ENCODE measurements around the gene TK2. TPM values are rescaled to one million over a fixed set of nuclear protein-coding genes. Genes with fewer than 3 reads are reported as not detected.
A peak's percentile ranks its signal among the peaks of the same experiment; 100 is the strongest.

Gene TK2
- total RNA-seq, 6 experiments from 2014 or later, result 29.1 to 43.8 (median 32.6) TPM

DNA sequence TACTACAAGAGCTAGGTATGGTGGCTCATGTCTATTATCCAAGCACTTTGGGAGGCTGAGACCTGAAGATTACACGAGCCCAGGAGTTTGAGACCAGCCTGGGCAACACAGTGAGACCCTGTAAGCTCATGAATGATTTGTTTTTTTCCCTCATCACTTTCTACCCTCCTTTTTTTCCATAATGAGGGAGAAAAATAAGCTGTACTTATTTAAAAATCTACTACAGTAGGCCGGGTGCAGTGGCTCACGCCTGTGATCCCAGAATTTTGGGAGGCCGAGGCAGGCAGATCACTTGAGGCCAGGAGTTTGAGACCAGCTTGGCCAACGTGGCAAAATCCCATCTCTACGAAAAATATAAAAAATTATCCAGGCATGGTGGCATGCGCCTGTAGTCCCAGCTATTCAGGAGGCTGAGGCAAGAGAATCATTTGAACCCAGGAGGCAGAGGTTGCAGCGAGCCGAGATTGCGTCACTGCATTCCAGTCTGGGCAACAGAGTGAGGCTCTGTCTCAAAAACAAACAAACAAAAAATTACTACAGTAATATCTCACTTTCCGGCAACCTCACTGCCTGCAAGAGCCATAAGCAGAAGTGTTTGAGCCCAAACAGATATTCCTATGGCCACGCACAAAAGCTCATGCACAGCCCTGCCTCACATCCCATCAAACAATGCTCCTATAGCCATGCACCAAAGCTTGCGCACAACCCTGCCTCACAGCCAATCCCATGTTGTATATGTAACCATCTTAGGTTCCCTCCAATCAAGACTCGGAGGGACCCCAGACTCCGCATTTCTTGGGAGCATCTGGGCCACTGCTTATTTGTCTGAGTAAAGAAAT is 37.4 kb downstream of the TK2 start:
- H3K27me3 Mint-ChIP-seq (ENCODE audit: insufficient read depth), result no peaks in the 10 kb centered on the region; the same call in 1 of the 2 replicates
- H3K27ac Mint-ChIP-seq, result peak overlapping the region; percentile 79
- peaks cover 17% of the 10 kb centered on the region for H3K36me3 Mint-ChIP-seq (ENCODE audit: low read depth)
- H3K4me3 Mint-ChIP-seq, result peak overlapping the region; percentile 71; the same call in 1 of the 2 replicates
- no peaks in the 10 kb centered on the region for H3K9me3 Mint-ChIP-seq
- H3K4me1 Mint-ChIP-seq (ENCODE audit: low read depth), result peaks cover 69% of the 10 kb centered on the region
- TF ChIP-seq, protein P1, sequence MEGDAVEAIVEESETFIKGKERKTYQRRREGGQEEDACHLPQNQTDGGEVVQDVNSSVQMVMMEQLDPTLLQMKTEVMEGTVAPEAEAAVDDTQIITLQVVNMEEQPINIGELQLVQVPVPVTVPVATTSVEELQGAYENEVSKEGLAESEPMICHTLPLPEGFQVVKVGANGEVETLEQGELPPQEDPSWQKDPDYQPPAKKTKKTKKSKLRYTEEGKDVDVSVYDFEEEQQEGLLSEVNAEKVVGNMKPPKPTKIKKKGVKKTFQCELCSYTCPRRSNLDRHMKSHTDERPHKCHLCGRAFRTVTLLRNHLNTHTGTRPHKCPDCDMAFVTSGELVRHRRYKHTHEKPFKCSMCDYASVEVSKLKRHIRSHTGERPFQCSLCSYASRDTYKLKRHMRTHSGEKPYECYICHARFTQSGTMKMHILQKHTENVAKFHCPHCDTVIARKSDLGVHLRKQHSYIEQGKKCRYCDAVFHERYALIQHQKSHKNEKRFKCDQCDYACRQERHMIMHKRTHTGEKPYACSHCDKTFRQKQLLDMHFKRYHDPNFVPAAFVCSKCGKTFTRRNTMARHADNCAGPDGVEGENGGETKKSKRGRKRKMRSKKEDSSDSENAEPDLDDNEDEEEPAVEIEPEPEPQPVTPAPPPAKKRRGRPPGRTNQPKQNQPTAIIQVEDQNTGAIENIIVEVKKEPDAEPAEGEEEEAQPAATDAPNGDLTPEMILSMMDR (IDR thresholded peaks at IDR 0.05), result no peak
- peak; percentile 26 for DNase-seq

DNA sequence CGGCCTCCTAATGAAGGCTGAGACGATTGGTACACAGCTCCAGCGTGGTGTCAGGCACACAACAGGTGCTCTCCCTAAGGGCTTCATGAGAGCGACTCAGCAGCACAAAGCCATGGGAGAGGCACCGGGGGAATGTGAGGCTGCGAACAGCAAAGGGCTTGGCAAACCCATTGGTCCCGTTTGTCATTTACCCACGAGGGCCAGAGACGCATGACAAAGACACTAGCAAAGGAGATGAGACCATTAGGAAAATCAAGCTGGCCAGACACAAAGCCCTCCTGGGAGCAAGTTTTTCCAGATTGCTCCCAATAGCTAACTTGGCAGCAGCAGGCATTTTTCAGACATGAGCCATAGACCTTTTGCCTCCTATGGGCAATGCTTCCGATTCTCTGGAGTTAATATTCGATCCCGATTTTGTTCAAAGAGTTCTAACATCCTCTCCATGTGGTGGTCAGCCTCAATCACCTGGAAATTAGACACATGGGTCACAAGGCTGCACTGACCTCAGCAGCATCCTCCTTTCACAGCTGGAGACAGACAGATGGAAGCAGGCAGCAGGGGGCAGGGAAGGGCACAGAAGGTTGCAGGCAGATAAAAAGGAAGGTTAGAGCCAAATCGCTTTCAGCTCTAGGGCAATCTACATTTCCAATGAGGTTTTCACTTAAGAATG is 38.2 kb downstream of the TK2 start:
- Mint-ChIP-seq H3K27me3 (ENCODE audit: insufficient read depth) (no peaks in the 10 kb centered on the region; the same call in 1 of the 2 replicates), H3K9me3 (no peaks in the 10 kb centered on the region), H3K27ac (peak overlapping the region; percentile 79), H3K4me1 (ENCODE audit: low read depth) (peaks cover 61% of the 10 kb centered on the region), H3K36me3 (ENCODE audit: low read depth) (peaks cover 10% of the 10 kb centered on the region), H3K4me3 (peak overlapping the region; percentile 71)
- peak; percentile 72 for DNase-seq
- TF ChIP-seq, protein P1 (IDR thresholded peaks at IDR 0.05), result peak; percentile 37; the same call in 1 of the 2 replicates

DNA sequence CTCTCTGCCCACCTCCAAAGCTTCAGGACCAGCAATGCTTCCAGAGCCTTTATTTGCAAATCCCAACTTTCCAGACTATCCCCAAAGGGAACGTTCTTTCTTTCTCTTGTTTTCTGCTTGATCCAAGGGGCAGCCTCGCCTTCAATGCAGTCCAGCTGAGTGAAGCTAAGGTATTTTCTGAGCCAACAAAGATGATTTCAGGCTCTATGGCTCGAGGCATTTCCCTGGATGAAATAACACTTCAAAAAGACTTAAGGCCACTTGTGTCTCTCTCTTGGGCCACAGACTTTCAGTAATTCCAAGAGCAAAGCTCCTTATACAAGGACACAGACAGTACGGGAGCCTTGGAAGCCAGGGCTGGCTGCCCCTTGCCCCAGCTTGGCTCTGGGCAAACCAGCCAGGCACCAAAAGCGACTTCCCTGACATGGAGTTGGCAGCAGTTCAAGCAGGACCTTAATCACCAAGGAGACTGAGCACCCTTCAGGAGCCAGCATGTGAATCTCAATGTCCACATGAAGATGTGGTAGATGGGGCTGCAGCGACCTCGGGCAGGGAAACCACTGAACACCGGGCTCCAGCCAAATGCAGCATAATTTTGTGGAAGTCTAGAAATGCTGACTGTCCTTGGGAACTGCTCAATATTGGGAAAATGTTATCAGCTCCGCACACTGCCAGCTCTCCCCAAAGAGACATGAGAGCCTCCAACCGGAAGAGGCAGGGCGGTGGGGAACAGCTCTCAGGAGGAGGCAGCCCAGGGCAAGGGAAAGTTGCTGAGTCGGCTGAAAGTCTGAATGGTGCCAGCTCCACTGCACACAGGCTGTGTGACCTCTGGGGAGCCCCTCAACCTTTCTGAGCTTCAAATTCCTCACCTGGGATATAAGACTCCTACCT is 39.0 kb downstream of the TK2 start:
- Mint-ChIP-seq H3K27me3 (ENCODE audit: insufficient read depth) (no peaks in the 10 kb centered on the region; the same call in none of the 2 replicates), H3K9me3 (no peaks in the 10 kb centered on the region), H3K4me3 (no peak overlapping the region), H3K4me1 (ENCODE audit: low read depth) (peaks cover 53% of the 10 kb centered on the region), H3K36me3 (ENCODE audit: low read depth) (peaks cover 10% of the 10 kb centered on the region), H3K27ac (peak overlapping the region; percentile 79)
- TF ChIP-seq, protein P1 (IDR thresholded peaks at IDR 0.05), result no peak
- DNase-seq, result no peak

DNA sequence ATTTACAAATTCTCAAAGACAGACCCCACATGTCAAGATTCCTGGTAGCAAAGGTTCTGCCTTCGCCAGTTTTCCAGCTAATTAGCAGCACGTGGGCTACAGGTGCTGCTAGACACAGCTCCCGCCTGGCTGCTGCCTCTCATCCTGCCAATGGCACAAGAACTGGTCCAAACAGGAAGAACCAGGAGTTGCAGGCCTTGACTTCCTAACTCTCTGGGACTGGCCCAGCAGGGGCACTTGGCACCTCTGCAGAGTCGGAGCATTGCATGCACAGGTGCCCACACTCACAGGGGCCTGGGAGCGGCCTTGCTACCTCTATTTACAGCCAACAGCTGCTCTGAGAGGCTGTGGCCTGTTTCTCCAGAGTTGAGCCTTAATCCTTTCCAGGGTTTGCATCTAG is 39.6 kb downstream of the TK2 start:
- H3K9me3 Mint-ChIP-seq, result no peaks in the 10 kb centered on the region
- TF ChIP-seq, protein P1 (IDR thresholded peaks at IDR 0.05), result no peak
- H3K27me3 Mint-ChIP-seq (ENCODE audit: insufficient read depth), result no peaks in the 10 kb centered on the region; the same call in none of the 2 replicates
- no peak overlapping the region for H3K27ac Mint-ChIP-seq
- peaks cover 47% of the 10 kb centered on the region for H3K4me1 Mint-ChIP-seq (ENCODE audit: low read depth)
- peaks cover 8% of the 10 kb centered on the region for H3K36me3 Mint-ChIP-seq (ENCODE audit: low read depth)
- H3K4me3 Mint-ChIP-seq, result no peak overlapping the region
- no peak for DNase-seq

DNA sequence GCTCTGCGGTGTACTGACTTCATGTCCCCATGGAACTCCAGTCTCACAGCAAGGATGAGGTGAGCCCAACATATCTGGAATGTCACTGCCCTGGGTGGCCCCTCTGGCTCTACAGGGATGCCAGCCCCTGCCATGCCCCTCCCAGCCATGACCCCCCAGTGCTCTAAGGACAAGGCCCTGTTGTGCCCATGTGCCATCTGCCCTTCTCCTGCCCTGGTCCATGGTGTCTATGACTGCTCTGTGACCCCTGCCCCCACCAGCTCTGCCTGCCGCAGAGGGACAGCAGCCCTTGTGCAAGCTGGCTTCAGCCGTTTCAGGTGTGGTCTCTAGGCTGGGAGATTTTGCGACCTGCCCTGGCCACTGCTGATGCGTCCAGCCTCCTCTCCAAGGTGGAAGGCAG is 40.3 kb downstream of the TK2 start:
- no peak for DNase-seq
- Mint-ChIP-seq H3K4me1 (ENCODE audit: low read depth) (peaks cover 44% of the 10 kb centered on the region), H3K9me3 (no peaks in the 10 kb centered on the region), H3K36me3 (ENCODE audit: low read depth) (peaks cover 5% of the 10 kb centered on the region), H3K27me3 (ENCODE audit: insufficient read depth) (no peaks in the 10 kb centered on the region; the same call in none of the 2 replicates), H3K27ac (no peak overlapping the region), H3K4me3 (no peak overlapping the region)
- TF ChIP-seq, protein P1 (IDR thresholded peaks at IDR 0.05), result no peak
